GM18502 (cell line): ENCODE data around the gene DRG2.

Experiments
- ATAC-seq: cut with Tn5 transposase; IDR thresholded peaks from one replicate; pipeline ENCODE4 v1.9.1; 2021; ENCODE audit warnings: mild to moderate bottlenecking; ENCODE audit not compliant: unreplicated experiment, poor library complexity

The DRG2 gene

DNA sequence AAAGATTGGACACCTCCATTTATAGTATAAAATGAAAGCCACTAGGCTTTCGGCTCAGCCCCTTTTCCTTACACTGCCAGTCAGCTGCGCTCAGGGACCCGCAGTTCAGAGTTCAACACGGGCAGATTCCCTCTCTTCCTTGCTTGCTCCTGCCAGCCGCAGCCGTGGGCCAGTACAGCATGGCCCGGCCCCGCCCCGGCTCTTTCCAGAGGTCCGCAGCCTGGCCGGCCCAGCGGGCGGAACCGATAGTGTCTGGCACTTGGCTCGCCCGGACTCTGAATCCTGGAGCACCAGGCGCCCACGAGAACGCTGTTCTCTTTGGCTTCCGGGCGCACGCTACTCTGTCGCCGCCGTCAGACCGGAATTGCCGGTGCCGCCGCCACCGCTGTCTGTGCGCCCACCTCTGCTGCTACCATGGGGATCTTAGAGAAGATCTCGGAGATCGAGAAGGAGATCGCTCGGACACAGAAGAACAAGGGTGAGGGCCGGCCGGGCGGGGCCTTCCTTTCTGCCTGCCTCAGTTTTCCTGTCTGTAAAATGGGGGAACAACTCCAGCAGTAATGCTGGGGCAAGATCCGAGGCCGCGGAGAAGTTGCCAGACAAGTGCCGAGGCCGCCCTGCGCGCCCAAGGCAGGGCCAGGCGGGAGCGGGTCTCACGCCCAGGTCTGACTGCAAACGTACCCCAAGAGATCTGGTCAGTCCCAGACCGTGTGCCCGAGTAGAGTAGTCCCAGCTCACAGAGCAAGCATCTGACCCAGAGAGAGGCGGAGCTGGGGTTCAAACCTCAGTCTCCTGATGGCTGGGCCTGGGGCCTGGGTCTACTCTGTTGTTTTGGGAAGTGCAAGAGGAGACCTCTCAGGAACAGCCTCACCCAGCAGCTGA, at the start of gene DRG2:
Gene DRG2, plus strand, starts transcription at position 339 of the 882 bp plus-strand sequence. Its CDS starts 76 bp downstream, at position 415.
- ATAC-seq: peak; percentile 86

GRCh38 chr17:18038149-18038850, 49.4 kb upstream of the DRG2 start:
- peak; percentile 6 for ATAC-seq

DNA sequence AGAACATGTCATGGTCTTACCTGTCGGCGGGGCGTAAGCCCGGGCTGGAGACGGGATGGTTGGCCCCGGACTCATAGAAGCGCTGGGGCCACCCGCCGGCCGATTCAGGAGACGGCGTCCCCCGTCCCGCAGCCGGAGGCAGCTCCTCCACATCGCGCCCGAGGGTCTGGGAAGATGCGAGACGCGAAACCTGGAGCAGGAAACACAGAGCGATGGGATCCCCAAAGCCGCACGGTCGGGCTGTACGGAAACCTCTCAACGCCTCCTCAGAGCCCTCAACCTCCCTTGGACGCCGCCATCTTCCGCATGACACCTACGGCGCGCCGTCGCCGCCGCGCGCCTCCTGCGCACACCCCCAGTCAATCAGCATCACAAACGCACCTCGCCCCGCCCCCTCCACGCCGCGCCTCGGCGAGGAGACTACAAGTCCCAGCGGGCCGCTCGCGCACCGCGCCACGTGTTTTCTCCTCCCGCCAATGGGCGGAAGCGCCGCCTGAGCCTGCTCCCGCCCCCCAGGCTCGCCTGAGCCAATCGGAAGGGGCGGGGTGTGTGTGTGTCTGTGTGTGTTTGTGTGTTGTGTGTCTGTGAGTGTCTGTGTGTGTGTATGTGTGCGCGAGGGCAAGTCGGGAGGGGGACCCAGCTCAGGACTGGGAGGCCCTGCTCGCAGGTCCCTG, 48.8 kb upstream of the DRG2 start, which contains the start of the genes ATPAF2 and GID4:
Gene ATPAF2, minus strand, starts transcription at position 308 of the 674 bp plus-strand sequence. Its CDS starts 155 bp downstream, at position 153.
Gene GID4, plus strand, starts transcription at position 548 of the 674 bp plus-strand sequence. Its CDS starts 57 bp downstream, at position 605.
- peak; percentile 89 for ATAC-seq

- peak; percentile 2 for ATAC-seq
These were observed 48.0 kb upstream of the DRG2 start for GRCh38 chr17:18039535-18040260.

- no peak for ATAC-seq
These were observed 47.4 kb upstream of the DRG2 start for GRCh38 chr17:18040261-18040858.

DNA sequence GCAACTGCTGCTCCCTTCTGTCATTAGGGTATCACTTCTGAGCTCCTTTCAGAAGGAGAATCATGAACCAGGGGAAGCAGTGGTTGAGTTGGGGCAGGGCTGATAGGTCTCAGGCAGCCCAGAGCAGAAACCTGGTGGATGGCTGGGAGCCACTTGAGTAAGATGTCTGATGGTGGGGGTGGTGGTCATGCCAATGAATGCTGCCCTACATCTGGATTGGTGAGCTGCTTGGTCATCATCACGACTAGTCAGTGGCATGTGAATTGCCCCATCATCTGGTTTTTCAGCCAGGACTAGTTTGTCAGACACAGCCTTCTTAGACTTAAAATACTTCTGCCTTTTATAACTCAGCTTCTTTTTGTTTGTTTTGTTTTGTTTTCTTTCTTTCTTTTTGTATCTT, 46.0 kb upstream of the DRG2 start:
- ATAC-seq: no peak

DNA sequence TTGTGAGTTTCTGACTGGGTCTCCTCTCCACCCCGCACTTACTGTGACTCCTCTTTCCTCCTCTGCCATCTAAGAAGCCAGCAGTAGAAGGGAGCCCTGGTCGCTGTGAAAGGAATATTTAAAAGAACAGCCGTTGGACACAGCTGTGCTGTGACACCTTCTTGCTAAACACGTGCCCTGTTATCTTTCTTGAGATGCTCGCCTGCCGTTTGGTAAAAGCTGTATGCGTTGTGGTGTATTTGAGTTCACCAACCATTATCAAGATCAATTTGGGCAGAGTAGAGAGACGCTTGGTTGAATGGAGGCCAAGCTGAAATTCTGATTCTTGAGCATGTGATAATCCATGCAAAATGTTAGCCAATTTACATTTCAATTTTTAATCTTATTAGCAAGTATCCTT, 44.8 kb upstream of the DRG2 start:
- ATAC-seq: no peak

DNA sequence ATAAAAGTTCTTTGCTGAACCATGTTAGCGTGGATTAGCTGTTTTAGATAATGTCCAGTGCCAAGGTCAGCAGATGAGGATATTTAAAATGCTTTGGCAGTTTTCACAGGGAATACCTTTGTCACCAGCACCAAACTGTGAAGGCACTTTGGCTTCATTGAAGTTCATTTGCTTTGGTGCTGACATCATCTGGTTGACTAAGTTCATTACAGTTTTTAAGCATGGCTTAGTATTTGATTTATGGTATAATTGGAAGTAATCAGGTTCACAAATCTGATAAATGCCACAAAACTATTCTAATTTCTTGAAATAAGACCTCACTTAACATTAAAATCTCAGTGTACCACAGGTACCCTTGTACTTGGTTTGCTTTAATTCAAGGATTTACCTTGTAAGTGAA, 44.3 kb upstream of the DRG2 start:
- ATAC-seq: no peak

- ATAC-seq: no peak
These were observed 43.1 kb upstream of the DRG2 start for GRCh38 chr17:18044609-18045008.

GRCh38 chr17:18045691-18046350, 41.9 kb upstream of the DRG2 start:
- no peak for ATAC-seq

DNA sequence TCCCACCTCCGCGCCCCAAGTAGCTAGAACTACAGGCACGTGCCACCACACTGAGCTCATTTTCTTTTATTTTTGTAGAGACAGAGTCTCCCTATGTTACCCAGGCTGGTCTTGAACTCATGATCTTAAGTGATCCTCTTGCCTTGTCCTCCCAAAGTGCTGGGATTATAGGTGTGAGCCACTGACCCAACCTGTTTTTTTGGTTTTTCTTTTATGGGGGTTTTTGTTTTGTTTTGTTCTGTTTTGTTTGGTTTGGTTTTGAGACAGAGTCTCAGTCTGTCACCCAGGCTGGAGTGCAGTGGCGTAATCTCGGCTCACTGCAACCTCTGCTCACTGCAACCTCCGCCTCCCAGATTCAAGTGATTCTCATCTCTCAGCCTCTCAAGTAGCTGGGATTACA, 32.2 kb upstream of the DRG2 start:
- ATAC-seq: no peak

- ATAC-seq: no peak
These were observed 31.5 kb upstream of the DRG2 start for GRCh38 chr17:18056214-18056613.

- no peak for ATAC-seq
These were observed 28.5 kb upstream of the DRG2 start for GRCh38 chr17:18059283-18059682.

- no peak for ATAC-seq
These were observed 23.7 kb upstream of the DRG2 start for GRCh38 chr17:18064053-18064452.

- ATAC-seq: no peak
These were observed 22.2 kb upstream of the DRG2 start for GRCh38 chr17:18065546-18065945.

GRCh38 chr17:18066866-18067265, 20.9 kb upstream of the DRG2 start:
- ATAC-seq: no peak

DNA sequence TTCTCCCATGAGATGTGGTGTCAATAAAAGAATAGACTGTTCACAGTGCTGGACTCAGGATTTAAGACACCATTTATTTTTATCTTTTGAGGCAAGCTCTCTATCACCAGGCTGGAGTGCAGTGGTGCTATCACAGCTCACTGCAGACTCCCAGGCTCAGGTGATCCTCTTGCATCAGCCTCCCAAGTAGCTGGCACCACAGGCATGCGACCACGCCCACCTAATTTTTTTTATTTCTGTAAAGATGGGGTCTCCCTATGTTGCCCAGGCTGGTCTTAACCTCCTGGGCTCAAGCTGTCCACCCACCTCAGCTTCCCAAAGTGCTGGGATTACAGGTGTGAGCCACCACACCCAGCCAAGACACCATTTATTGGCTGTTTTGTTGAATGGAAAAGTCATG, 18.6 kb upstream of the DRG2 start:
- no peak for ATAC-seq

DNA sequence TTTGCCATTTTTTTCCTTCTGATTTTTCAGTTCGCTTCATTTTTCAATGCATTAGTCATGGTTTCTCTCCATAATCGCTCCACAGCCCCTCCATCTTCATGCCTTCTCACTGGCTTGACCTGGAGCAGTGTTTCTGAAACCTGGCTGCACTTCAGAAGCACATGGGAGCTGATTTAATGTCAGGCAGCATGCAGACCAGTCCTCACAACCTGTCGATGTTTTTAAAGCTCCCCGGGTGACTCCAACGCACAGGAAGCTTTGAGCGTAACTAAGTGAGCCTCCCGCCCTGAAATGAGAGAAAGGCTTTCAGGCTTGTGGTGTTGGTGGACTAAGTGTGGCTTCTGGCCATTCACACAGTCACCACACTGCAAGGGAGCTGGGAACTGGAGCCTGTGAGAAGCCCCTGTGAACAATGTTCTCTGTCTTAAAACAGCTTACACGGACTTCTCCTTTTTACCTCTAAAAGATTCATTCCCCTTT, 16.8 kb upstream of the DRG2 start:
- no peak for ATAC-seq

DNA sequence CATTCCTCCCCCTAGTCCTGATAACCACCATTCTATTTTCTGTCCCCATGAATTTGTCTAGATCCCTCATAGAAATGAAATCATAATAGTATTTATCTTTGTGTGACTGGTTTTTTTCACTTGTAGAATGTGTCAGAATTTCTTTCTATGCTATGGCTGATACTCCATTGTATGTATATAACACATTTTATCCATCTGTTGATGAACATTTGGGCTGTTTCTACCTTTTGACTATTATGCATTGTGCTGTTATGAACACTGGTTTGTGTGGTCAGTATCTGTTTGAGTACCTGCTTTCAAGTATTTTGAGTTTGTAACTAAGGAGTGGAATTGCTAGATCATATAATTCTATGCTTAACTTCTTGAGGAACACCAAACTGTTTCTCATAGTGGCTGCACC, 16.0 kb upstream of the DRG2 start:
- no peak for ATAC-seq
